Activated naive CD4-positive, alpha-beta T cell treated with anti-CD3 and anti-CD28 coated beads for 36 hours (primary cell): ENCODE measurements around the gene CPSF7. TPM values are rescaled to one million over a fixed set of nuclear protein-coding genes. Genes with fewer than 3 reads are reported as not detected.

Experiments used
- total RNA-seq, 2 experiments: library from RNA; stranded (reverse); gene quantifications; one replicate each; pipeline ENCODE4 v1.2.3, GENCODE V29; 2021

CPSF7 gene
- total RNA-seq, 2 experiments from 2014 or later: 106 to 108 TPM

Other genes starting within 250 kb of the CPSF7 start
- not detected for gene PGA3, start 226.5 kb downstream of the CPSF7 start, total RNA-seq
- not detected for gene PGA4, start 207.6 kb downstream of the CPSF7 start, total RNA-seq
- not detected for gene PGA5, start 188.8 kb downstream of the CPSF7 start, total RNA-seq
- 1 to 10 TPM; 6.6 TPM for gene VWCE, start 134.7 kb downstream of the CPSF7 start, total RNA-seq
- 100 to 1,000 TPM; 227 to 236 TPM for gene DDB1, start 96.9 kb downstream of the CPSF7 start, total RNA-seq
- gene TKFC, start 96.7 kb downstream of the CPSF7 start, total RNA-seq: 100 to 1,000 TPM; 146 to 154 TPM
- 10 to 100 TPM; 31.7 to 31.8 TPM for gene CYB561A3, start 68.1 kb downstream of the CPSF7 start, total RNA-seq
- 10 to 100 TPM; 35.6 to 41.4 TPM for gene TMEM138, start 67.6 kb downstream of the CPSF7 start, total RNA-seq
- gene TMEM216, start 37.4 kb downstream of the CPSF7 start, total RNA-seq: 1 to 10 TPM; 5.5 to 6.3 TPM
- 10 to 100 TPM; 23.7 to 27.0 TPM for gene SDHAF2, start 149 bp upstream of the CPSF7 start, total RNA-seq
- gene LRRC10B, start 78.8 kb upstream of the CPSF7 start, total RNA-seq: not detected
- not detected for gene SYT7, start 151.1 kb upstream of the CPSF7 start, total RNA-seq